Measurements from ENCODE around the gene CREBL2.
"Not testable (repeated sequence)": the region's sequence is repeated elsewhere in the genome, so short reads cannot be mapped to it uniquely, and the experiment has no call there.

The CREBL2 gene, protein sequence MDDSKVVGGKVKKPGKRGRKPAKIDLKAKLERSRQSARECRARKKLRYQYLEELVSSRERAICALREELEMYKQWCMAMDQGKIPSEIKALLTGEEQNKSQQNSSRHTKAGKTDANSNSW

GRCh38 chr12:12611512-12612306 is at the start of gene CREBL2:
CREBL2 (plus strand) TSS chr12:12611876; CDS start chr12:12612173, 297 bp downstream.
- in situ Hi-C loops (cut with HindIII; ENCODE audit: low sequenced_read_pairs), result no loop called here

GRCh38 chr12:12562016-12562483 is 49.6 kb upstream of the CREBL2 start:
- in situ Hi-C loops (cut with HindIII; ENCODE audit: low sequenced_read_pairs), result no loop called here

DNA sequence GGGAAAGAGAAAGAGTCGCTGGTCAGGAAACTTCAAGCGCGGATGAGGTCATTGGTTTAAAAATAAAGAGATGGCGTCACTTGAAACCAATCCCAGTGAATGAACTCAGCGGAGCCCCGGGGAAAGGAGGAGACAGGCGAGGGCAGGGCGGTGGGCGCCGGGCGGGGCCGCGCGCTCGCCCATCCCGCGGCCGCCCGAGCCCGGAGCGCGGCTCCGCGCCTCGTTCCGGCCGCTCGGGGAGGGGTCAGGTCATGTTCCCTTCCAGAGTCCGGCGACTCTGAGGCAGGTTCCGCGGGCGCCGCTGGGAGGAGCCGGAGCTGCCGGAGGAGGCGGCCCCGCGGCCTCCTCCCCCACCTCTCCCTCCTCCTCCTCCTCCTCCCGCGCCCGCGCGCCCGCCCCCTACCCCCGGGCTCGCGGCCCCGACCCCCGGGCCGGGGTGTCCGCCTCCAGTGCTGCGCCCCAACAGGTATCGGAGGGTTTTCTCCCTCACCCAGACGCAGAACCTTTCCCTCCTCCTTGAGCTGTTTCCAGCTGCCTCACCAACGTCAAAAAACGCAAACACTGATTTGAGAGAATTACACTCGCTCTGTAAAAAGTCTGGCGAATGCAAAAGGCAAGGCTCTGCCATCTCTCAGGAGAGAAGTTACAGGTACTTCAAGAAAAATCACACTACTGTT is 49.0 kb upstream of the CREBL2 start, which contains the start of gene DUSP16:
TSS of gene DUSP16 (minus strand) at position 279 of the 677 bp plus-strand sequence. CDS start 41,765 bp downstream, outside the sequence.
- in situ Hi-C loops (cut with HindIII; ENCODE audit: low sequenced_read_pairs), result no loop called here

- in situ Hi-C loops (cut with HindIII; ENCODE audit: low sequenced_read_pairs), result no loop called here
Measured at GRCh38 chr12:12563290-12563928, 48.3 kb upstream of the CREBL2 start.

- in situ Hi-C loops (cut with HindIII; ENCODE audit: low sequenced_read_pairs), result no loop called here
Measured at GRCh38 chr12:12564911-12565310, 46.8 kb upstream of the CREBL2 start.

DNA sequence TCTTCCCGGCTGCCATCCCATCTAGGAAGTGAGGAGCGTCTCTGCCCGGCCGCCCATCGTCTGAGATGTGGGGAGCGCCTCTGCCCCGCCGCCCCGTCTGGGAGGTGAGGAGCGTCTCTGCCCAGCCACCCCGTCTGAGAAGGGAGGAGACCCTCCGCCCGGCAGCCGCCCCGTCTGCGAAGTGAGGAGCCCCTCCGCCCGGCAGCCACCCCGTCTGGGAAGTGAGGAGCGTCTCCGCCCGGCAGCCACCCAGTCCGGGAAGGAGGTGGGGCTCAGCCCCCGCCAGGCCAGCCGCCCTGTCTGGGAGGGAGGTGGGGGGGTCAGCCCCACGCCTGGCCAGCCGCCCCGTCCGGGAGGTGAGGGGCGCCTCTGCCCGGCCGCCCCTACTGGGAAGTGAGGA is 45.7 kb upstream of the CREBL2 start:
- in situ Hi-C loops (cut with HindIII; ENCODE audit: low sequenced_read_pairs), result not testable (repeated sequence)

GRCh38 chr12:12572659-12573058 is 39.0 kb upstream of the CREBL2 start:
- in situ Hi-C loops (cut with HindIII; ENCODE audit: low sequenced_read_pairs), result no loop called here

GRCh38 chr12:12577786-12578185 is 33.9 kb upstream of the CREBL2 start:
- in situ Hi-C loops (cut with HindIII; ENCODE audit: low sequenced_read_pairs), result no loop called here

DNA sequence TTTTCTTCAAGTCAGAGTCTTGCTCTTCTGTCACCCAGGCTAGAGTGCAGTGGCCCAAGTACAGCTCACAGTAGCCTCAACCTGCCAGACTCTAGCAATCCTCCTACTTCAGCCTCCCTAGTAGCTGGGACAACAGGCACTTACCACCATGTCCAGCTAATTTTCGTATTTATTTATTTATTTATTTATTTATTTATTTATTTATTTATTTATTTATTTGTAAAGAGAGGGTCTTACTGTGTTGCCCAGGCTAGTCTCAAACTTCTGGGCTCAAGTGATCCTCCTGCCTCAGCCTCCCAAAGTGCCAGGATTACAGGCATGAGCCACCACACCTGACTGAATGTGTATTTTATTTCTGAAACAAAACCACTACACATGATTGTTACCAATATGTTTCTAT is 31.0 kb upstream of the CREBL2 start:
- in situ Hi-C loops (cut with HindIII; ENCODE audit: low sequenced_read_pairs), result not testable (repeated sequence)

DNA sequence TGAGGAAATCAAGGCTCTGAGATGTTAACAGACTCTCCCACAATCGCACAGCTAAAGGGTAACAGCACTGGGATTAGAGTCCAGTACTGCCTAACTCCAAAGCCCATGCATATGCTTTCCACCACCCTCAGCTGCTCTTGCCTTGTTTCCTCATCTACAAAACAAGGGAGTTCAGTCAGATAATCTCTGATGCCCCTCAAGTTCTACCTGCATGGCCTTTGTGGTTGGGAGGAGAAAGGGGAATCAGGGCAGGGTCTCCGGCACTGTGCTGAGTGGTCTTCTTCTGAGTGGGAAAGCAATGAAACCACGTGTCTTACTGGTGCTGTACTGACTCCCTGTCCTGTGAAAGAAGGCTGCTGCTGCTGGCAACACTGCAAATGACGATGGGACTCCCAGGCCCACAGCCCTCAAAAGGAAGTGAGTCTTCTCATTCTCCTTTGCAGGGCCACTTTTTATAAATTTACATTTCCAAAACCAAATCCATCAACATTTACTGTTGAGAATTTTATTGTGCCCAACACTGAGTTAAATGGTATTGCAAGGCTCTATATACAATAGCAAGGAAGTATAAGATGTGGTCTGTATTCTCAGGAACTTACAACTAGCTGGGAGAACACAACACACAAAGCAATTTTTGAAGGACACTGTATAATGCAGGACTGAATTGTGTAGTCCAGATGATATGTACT is 29.3 kb upstream of the CREBL2 start:
- in situ Hi-C loops (cut with HindIII; ENCODE audit: low sequenced_read_pairs), result no loop called here

DNA sequence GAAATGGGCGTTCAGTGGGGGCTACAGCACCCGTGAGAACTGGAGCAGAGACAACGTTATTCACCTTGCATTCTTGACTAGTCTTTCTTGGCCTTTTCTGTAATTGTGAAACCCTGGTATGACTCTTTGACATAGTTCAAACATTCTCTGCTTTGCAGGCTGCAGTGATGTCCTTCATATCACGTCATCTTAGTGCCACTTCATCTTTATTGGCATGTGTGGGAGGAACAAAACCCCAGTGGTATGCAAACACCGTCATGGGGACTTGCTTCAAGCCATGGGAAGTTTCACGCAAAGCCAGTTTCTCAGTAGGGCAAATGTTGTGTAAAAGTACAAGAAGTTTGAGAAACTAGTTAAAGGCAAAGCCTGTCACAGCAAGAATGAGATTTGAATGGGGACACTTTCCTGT is 28.8 kb upstream of the CREBL2 start:
- in situ Hi-C loops (cut with HindIII; ENCODE audit: low sequenced_read_pairs), result no loop called here

DNA sequence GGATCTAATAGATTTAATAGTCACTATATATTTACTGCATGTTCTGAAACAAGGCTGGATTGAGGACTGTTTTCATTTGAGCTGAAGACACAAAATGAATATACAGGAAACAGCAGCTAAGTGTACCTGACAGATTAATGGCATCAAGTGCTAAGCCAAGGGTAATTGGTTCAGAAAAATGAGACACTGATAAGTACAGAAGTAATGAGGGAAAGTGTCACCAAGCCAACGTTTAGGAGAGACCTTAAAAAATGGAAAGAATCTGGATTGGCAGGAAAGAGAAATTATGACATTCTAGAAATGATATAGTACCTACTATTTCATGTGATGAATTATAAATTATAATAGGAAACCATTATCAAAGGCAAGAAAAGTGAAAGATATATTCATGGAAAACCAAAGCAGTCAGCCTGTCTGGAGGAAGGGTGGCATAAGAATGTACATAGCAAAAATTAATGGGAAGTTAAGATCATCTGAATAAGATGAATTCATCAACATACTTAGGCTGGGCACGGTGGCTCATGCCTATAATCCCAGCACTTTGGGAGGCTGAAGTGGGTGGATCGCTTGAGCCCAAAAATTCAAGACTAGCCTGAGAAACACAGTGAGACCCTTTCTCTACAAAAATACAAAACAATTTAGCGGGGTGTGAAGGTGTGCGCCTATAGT is 28.0 kb upstream of the CREBL2 start:
- in situ Hi-C loops (cut with HindIII; ENCODE audit: low sequenced_read_pairs), result no loop called here

DNA sequence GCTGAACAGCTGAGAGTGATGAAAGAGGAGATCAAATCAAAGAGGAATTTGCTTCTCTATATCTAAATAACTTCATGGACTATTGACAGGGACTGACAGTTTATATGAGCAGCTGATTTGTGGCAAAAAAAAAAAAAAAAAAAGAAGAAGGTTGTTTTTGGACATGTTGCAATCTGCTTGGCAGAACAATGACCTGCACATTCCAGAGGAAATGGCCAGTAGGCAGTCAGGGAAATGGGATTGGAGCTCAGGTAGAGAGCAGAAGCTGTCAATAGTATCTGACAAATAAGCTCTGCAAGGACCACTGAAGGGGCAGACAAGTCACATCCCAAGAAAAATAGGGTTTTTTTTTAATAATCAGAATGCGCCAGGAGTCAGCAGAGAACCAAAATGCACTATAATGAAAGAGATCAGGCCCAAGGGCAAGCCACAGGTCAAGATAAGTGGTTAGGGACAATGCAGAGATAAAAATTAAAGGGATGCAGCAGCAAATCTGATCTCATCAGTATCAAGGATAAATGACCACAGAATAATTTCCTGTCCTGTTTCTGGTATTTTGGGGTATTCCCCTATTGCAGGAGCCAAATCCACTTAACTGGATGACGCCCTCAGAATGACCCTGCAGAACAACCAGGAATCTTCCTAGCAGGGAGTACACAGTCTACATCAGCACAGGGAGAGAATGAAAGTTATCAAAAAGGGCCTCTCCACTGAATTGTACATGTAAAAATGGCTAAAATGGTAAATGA is 26.4 kb upstream of the CREBL2 start:
- in situ Hi-C loops (cut with HindIII; ENCODE audit: low sequenced_read_pairs), result no loop called here

GRCh38 chr12:12586879-12587675 is 24.6 kb upstream of the CREBL2 start:
- in situ Hi-C loops (cut with HindIII; ENCODE audit: low sequenced_read_pairs), result no loop called here

DNA sequence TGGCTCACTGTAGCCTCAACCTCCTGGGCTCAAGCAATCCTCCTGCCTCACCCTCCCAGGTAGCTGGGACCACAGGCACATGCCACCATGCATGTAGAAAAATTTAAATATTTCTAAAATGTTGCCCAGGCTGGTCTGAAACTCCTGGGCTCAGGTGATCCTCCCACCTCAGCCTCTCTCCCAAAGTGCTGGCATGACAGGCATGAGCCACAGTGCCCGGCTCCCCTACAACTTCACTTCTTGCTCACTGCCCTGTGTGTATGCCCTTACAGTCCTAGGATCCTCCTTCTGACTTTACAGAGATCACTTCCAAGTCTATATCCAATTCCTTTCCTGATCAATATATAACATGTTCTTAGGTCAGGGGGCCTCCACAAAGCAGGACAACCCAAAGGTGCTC is 23.8 kb upstream of the CREBL2 start:
- in situ Hi-C loops (cut with HindIII; ENCODE audit: low sequenced_read_pairs), result no loop called here

GRCh38 chr12:12588436-12588835 is 23.2 kb upstream of the CREBL2 start:
- in situ Hi-C loops (cut with HindIII; ENCODE audit: low sequenced_read_pairs), result not testable (repeated sequence)

GRCh38 chr12:12590961-12591360 is 20.7 kb upstream of the CREBL2 start:
- in situ Hi-C loops (cut with HindIII; ENCODE audit: low sequenced_read_pairs), result no loop called here

DNA sequence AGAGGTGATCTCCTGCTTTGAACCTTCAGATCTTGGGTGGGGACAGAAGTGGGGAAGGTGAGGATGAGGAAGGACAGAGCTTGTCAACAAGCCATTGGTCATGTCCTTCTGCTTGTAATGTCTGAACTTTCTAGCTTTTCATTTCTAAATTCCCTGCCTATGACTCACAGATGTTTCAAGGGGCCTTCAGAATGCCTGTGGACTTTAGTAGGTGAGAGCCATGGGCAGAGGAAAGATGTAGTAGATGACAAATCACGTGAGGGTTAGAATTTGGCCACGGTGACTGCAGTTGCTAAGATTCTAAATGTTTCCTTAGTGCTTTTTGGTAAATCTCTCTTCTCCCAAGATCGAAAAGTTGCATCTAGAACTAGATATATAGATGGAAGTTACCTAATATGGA is 18.7 kb upstream of the CREBL2 start:
- in situ Hi-C loops (cut with HindIII; ENCODE audit: low sequenced_read_pairs), result no loop called here

DNA sequence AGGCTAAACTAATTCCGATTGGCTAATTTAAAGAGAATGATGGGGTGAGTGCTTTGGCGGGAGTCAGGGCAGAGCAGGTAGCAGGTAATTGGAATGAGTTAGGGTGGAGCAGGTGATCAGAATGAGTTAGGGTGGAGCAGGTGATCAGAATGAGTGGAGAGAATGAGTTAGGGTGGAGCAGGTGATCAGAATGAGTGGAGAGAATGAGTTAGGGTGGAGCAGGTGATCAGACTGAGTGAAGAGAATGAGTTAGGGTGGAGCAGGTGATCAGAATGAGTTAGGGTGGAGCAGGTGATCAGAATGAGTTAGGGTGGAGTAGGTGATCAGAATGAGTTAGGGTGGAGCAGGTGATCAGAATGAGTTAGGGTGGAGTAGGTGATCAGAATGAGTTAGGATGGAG is 15.7 kb upstream of the CREBL2 start:
- in situ Hi-C loops (cut with HindIII; ENCODE audit: low sequenced_read_pairs), result loop anchor here (5.0 kb wide), 1 partner anchor 54 kb away; no protein-coding TSS in a partner anchor
